Measurements from ENCODE around the gene ECPAS.
"Not testable (repeated sequence)": the region's sequence is repeated elsewhere in the genome, so short reads cannot be mapped to it uniquely, and the experiment has no call there.

The ECPAS gene

GRCh38 chr9:111334318-111334863 is 149.8 kb downstream of the ECPAS start:
- not testable (repeated sequence) for DNase-seq (ENCODE audit: low spot score)

GRCh38 chr9:111330124-111330523 is 154.1 kb downstream of the ECPAS start, which contains the start of gene OR2K2:
Gene OR2K2, minus strand, starts transcription at chr9:111330224. Its CDS starts 1,791 bp downstream, at chr9:111328433.
- no peak for DNase-seq (ENCODE audit: low spot score)

- no peak for DNase-seq (ENCODE audit: low spot score)
These were observed 163.6 kb downstream of the ECPAS start for GRCh38 chr9:111320631-111321030.

DNA sequence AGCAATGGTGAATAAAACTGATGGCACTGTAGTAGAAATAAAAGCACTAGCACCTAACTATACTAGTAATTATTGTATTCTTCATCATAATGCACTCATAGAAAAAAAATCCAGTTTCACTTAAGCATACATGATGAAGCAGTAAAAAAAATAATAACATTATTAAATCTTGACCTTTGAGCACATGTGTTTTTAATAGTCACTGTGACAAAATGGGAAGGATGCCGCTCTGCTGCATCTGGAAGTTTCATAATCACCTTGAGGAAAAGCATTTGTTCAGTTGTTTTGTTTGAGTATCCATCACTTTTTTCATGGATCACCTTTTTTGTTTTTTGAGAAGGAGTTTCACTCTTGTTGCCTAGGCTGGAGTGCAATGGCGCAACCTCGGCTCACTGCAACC is 167.4 kb downstream of the ECPAS start:
- peak; percentile 37 for DNase-seq (ENCODE audit: low spot score)

Data from AG20443 (cell line).